Measurements from ENCODE around the gene ADAMTSL1. TPM values are rescaled to one million over a fixed set of nuclear protein-coding genes. Genes with fewer than 3 reads are reported as not detected.
A peak's percentile ranks its signal among the peaks of the same experiment; 100 is the strongest.
"Not testable (repeated sequence)": the region's sequence is repeated elsewhere in the genome, so short reads cannot be mapped to it uniquely, and the experiment has no call there.

The ADAMTSL1 gene
- polyA plus RNA-seq, 5 donors = 15.6 to 25.0 (median 16.9) TPM

GRCh38 chr9:18861609-18862544 is 387.9 kb downstream of the ADAMTSL1 start:
- no peak for DNase-seq

- peak in 1 of 2 donors; percentile 38 for DNase-seq
Observed at GRCh38 chr9:18863791-18864190, 389.8 kb downstream of the ADAMTSL1 start.

GRCh38 chr9:18864516-18864915 is 390.6 kb downstream of the ADAMTSL1 start:
- no peak for DNase-seq

- DNase-seq = no peak
Observed at GRCh38 chr9:18865542-18865941, 391.6 kb downstream of the ADAMTSL1 start.

GRCh38 chr9:18866121-18866831 is 392.3 kb downstream of the ADAMTSL1 start:
- no peak for DNase-seq

- no peak for DNase-seq
Observed at GRCh38 chr9:18869725-18870124, 395.8 kb downstream of the ADAMTSL1 start.

- no peak for DNase-seq
Observed at GRCh38 chr9:18874069-18874468, 400.1 kb downstream of the ADAMTSL1 start.

GRCh38 chr9:18874990-18875389 is 401.0 kb downstream of the ADAMTSL1 start:
- DNase-seq = not testable (repeated sequence)

- DNase-seq = no peak
Observed at GRCh38 chr9:18877984-18878383, 404.0 kb downstream of the ADAMTSL1 start.

GRCh38 chr9:18881758-18882157 is 407.8 kb downstream of the ADAMTSL1 start:
- no peak for DNase-seq

GRCh38 chr9:18887546-18887945 is 413.6 kb downstream of the ADAMTSL1 start:
- DNase-seq = no peak

GRCh38 chr9:18888290-18888689 is 414.3 kb downstream of the ADAMTSL1 start:
- DNase-seq = no peak

GRCh38 chr9:18889550-18889949 is 415.6 kb downstream of the ADAMTSL1 start:
- no peak for DNase-seq

GRCh38 chr9:18890372-18890771 is 416.4 kb downstream of the ADAMTSL1 start:
- no peak for DNase-seq

- DNase-seq = no peak
Observed at GRCh38 chr9:18891946-18892670, 418.2 kb downstream of the ADAMTSL1 start.

GRCh38 chr9:18893046-18893445 is 419.1 kb downstream of the ADAMTSL1 start:
- no peak for DNase-seq

GRCh38 chr9:18893491-18893890 is 419.5 kb downstream of the ADAMTSL1 start:
- no peak for DNase-seq

GRCh38 chr9:18896004-18896403 is 422.1 kb downstream of the ADAMTSL1 start:
- DNase-seq = no peak

- no peak for DNase-seq
Observed at GRCh38 chr9:18896531-18897179, 422.7 kb downstream of the ADAMTSL1 start.

- no peak for DNase-seq
Observed at GRCh38 chr9:18903450-18903849, 429.5 kb downstream of the ADAMTSL1 start.

- DNase-seq = no peak
Observed at GRCh38 chr9:18905028-18905882, 431.3 kb downstream of the ADAMTSL1 start.
